HG03558 (cell line): ENCODE results near the gene TCHP.
"Not testable (repeated sequence)": the region's sequence is repeated elsewhere in the genome, so short reads cannot be mapped to it uniquely, and the experiment has no call there.

Experiments
- ATAC-seq: cut with Tn5 transposase; IDR thresholded peaks from one replicate; pipeline ENCODE4 v1.9.1; 2021; ENCODE audit warnings: moderate number of reproducible peaks; ENCODE audit not compliant: unreplicated experiment; ENCODE audit errors: extremely low read depth

The TCHP gene

DNA sequence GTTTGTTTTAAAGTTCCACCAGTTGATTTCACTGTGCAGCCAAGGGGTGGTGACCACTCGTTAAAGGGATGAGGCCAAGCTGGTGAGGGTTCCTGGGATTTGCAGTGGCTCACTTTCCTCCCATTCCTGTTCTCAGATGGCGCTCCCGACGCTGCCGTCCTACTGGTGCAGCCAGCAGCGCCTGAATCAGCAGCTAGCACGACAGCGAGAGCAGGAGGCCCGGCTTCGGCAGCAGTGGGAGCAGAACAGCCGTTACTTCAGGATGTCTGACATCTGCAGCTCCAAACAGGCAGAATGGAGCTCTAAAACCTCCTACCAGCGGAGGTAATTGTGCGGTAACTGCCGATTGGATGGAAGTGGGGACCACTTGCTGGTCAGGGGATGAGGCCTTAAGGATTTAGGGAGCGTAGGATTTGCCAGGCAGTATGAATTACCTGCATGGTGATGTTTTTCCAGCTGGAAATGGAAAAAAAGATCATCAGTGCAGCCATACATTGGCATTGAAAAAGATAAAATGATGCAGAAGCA, 2.9 kb downstream of the TCHP start:
- no peak for ATAC-seq

DNA sequence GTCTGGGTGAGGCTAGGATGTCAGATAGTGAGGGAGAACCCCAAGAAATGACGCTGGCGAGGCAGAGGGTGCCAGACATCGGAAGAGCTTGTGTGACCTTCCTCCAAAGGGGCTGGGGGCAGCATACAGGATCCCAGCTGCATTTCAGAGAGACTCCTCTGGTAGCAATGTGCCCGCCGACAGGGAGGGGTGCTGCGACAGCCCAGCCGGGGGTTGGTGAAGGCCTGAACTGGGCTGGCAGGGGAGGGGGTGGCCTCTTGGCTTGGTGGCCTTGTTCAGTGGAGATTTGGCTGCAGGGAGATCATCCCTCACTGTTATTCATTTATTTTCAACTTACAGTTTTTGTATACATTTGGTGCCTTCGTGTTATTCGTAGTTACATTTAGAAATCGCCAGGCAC, 5.2 kb downstream of the TCHP start:
- no peak for ATAC-seq

- no peak for ATAC-seq
Measured at GRCh38 chr12:109910254-109910968, 10.3 kb downstream of the TCHP start.

DNA sequence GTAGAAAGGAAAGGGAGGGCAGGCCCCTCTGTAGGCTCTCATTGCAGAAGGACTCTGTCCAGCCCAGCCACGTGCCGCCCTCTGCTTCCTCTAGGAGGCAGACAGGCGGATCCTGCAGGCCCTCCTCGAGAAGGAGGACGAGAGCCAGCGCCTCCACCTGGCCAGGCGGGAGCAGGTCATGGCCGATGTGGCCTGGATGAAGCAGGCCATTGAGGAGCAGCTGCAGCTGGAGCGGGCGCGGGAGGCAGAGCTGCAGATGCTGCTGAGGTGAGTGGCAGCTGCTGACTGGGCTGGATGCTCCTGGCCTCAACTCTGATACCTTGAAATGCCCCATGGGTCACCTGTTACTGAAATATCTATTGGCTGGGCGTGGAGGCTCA, 10.9 kb downstream of the TCHP start:
- ATAC-seq: no peak

DNA sequence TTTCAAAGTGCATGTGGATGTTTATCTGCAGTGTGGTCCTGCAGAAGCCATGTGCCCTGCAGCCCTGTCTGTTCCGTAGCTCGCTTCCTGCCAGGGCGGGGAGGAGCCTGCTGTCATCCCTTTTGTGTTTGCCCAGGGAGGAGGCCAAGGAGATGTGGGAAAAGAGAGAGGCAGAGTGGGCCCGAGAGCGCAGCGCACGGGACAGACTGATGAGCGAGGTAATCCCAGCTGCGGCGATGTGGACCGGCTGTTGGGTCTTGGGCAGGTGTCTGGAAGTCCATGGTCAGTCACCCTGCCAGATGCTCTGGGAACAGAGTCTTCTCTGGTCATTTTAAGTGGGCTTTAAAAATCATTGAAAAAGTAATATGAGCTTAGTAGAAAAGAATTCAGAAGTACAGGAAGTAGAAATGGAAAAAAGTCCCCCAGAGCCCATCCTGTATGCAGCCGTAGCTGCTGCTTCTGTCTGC, 12.8 kb downstream of the TCHP start:
- ATAC-seq: no peak

GRCh38 chr12:109914461-109914860, 14.4 kb downstream of the TCHP start:
- ATAC-seq: no peak

- ATAC-seq: no peak
Measured at GRCh38 chr12:109915171-109916040, 15.3 kb downstream of the TCHP start.

DNA sequence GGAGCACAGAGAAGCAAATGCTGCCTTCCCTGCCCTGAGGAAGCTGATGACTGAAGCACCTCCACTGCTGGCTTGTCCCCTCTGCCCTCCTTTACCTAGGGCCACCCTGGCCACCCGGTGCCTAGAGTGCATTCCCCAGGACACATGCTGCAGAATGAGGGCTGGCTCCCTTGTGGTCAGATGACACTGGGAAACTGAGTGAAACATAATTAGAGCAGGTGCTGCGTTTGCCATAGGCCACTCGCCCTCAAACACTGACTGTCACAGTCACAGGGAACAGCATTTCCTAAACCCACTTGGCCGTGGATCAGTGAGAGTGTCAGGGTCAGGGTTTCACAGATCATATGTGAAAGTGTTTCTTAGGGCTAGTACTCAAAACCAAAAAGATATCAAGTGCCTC, 16.0 kb downstream of the TCHP start:
- no peak for ATAC-seq

GRCh38 chr12:109919456-109919855, 19.4 kb downstream of the TCHP start:
- ATAC-seq: no peak

- no peak for ATAC-seq
Measured at GRCh38 chr12:109920261-109920780, 20.2 kb downstream of the TCHP start.

DNA sequence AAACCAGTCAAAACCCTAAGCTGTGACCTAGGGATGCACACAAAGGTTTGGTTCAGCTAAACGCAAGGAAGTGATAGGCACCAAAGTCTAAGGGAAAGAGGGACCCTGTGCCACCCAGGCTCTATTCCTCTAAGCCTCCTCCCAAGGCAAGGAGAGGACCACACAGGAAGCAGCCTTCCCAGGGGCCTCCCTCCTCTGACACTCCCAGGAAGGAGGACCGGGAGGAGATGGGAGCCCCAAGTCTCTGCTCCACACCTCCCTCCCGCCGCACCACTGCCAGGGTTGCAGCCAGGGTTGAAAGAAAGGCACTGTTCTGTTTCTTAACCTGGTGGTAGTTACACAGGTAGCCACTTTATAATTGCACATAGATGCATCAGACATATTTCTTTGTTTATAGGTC, 21.9 kb downstream of the TCHP start:
- no peak for ATAC-seq

DNA sequence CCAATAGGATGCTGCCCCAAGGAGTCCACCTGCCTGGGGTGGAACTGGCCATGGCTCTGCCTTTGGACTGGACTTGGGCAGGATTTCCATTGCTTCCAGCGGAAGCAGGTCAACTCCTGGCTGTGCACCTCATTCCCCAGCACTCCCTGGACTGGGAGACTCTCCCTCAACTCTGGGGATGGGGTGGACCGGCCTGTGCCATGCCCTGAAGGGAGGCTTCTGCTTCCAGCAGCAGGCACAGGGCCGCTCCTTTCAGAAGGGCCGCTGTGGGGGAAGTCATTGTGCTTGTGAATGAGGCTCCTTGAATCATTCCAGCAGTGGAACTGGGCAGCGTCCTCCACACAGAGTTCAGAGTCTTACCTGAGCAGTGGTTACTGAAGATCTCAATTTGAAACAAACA, 23.0 kb downstream of the TCHP start:
- ATAC-seq: no peak

GRCh38 chr12:109923481-109924245, 23.6 kb downstream of the TCHP start:
- no peak for ATAC-seq

GRCh38 chr12:109925185-109925840, 25.2 kb downstream of the TCHP start:
- ATAC-seq: no peak

GRCh38 chr12:109926016-109926415, 25.9 kb downstream of the TCHP start:
- no peak for ATAC-seq

GRCh38 chr12:109926488-109927210, 26.6 kb downstream of the TCHP start:
- no peak for ATAC-seq

DNA sequence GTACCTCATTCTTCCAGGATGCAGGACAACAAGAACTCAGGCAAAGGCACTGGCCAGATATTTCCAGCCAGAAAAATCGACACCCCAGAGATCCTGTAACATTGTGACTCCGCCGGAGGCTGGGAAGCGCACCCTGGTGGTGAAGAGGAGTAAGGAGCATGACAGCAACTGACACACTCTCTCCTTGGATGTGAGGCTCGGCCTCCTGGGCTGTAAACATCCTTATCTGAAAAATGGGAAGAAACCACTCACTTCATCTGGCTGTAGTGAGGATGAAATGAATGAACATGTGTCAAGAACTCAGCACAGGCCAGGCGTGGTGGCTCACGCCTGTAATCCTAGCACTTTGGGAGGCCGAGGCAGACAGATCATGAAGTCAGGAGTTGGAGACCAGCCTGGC, 27.5 kb downstream of the TCHP start:
- ATAC-seq: no peak

DNA sequence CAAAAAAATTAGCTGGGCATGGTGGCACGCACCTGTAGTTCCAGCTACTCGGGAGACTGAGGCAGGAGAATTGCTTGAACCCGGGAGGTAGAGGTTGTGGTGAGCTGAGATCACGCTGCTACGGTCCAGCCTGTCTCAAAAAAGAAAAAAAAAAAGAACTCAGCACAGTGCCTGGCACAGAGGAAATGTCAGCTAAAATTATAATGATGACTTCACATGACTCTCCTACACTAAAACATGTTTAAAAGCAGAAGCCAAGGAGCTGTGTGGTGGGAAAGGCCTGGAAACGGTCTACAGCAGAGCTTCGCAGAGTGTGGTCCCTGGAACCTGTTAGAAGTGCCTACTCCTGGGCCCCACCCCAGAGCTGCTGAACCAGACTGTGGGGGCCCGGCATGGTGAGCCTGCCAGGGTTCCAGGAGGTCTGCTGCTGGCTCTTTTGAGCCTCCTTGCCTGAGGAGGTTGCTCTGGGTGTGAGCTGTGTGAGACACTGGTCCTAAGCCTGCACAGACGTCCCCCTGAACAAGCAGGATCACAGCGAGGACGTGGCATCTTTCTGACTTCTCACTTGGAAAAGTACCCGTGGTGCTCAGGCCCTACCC, 28.1 kb downstream of the TCHP start:
- no peak for ATAC-seq

DNA sequence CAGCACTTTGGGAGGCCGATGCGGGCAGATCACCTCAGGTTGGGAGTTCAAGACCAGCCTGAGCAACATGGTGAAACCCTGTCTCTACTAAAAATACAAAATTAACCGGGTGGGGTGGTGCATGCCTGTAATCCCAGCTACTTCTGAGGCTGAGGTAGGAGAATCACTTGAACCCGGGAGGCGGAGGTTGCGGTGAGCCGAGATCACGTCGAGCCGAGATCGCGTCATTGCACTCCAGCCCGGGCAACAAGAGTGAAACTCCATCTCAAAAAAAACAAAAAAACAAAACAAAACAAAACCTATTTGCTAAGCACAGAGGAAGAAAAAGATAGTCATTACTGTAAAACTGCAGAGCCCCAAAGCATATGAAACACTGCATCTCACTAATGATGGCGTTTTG, 29.3 kb downstream of the TCHP start:
- not testable (repeated sequence) for ATAC-seq
